Testis (tissue), 5 donors: Measurements from ENCODE around the gene ISG20. TPM values are rescaled to one million over a fixed set of nuclear protein-coding genes. Genes with fewer than 3 reads are reported as not detected.
A peak's percentile ranks its signal among the peaks of the same experiment; 100 is the strongest.

Source experiments
- DNase-seq: peaks from one replicate; pipeline ENCODE4 v3.0.0-alpha.2; 2019
- H3K27ac ChIP-seq, 2 donors: fragments of 200-600 bp; sonication (generic); one replicate each; pipeline ENCODE4 v1.5.1; 2019
- H3K27me3 ChIP-seq: fragments of 200-600 bp; sonication (generic); one replicate; pipeline ENCODE4 v1.5.1; 2019
- H3K36me3 ChIP-seq: fragments of 200-600 bp; sonication (generic); one replicate; pipeline ENCODE4 v1.5.1; 2017; ENCODE audit warnings: low read depth; ENCODE audit errors: missing control alignments
- H3K4me1 ChIP-seq: fragments of 200-600 bp; sonication (generic); one replicate; pipeline ENCODE4 v1.5.1; 2019
- H3K4me3 ChIP-seq, 2 donors: fragments of 200-600 bp; sonication (generic); one replicate each; pipeline ENCODE4 v1.5.1; 2017 to 2019
- H3K9me3 ChIP-seq: fragments of 200-600 bp; sonication (generic); one replicate; pipeline ENCODE4 v1.5.1; 2017
- POLR2A ChIP-seq: fragments of 450-650 bp; IDR thresholded peaks from one replicate; pipeline ENCODE4 v1.6.1; 2017; ENCODE audit warnings: antibody characterized with exemption, mild to moderate bottlenecking, moderate library complexity
- WGBS, 2 donors: methylation state at CpG; one replicate each; pipeline ENCODE4 v1.1.5; 2018; 5-methylcytosine and 5-hydroxymethylcytosine counted together
- intact Hi-C: fragments of 100-400 bp; cut with DNase I; formaldehyde crosslinking; loops from one replicate; pipeline ENCODE4 v1.15.1; 2023; ENCODE audit warnings: low total_unique reads
- long read RNA-seq, 2 donors: transcript quantifications; one replicate each; lab custom pipeline, GENCODE V29; 2026
- polyA plus RNA-seq: library from polyadenylated mRNA; stranded (reverse); fragments of 350-450 nt; fragmentation: Illumina TruSeq; extraction: RNeasy Lipid Tissue Mini Kit (QIAGEN cat#74804); gene quantifications from one replicate; pipeline ENCODE4 v1.2.3, GENCODE V29; 2014; ENCODE audit warnings: low read depth, low replicate concordance; ENCODE audit not compliant: insufficient read depth
- total RNA-seq, 2 donors: library from RNA; depleted of rRNA; stranded (reverse); fragments of >200 nt; gene quantifications; one replicate each; pipeline ENCODE4 v1.2.3, GENCODE V29; 2016
- TF ChIP-seq, protein P1 (sequence below), 3 experiments: fragments of 450-650 bp in 2 of 3; fragments of 200-600 bp in 1 of 3; sonication (generic) in 1 of 3; IDR thresholded peaks; one replicate each; pipeline ENCODE4 v1.5.1; 2016 to 2019; ENCODE audit warnings: antibody characterized with exemption in 3 of 3, mild to moderate bottlenecking in 2 of 3, moderate library complexity in 1 of 3

Gene ISG20
- total RNA-seq (1 to 10 TPM; 6.8 to 8.7 TPM), polyA plus RNA-seq (17.0 TPM)
- long read RNA-seq, donor 1, partial matches to known transcripts = 0 of 4 reads
- long read RNA-seq, donor 1, other reads (novel, unspliced or antisense) = 0 of 4 reads
- long read RNA-seq, donor 2, partial matches to known transcripts = 0 of 2 reads
- long read RNA-seq, donor 2, other reads (novel, unspliced or antisense) = 0 of 2 reads

DNA sequence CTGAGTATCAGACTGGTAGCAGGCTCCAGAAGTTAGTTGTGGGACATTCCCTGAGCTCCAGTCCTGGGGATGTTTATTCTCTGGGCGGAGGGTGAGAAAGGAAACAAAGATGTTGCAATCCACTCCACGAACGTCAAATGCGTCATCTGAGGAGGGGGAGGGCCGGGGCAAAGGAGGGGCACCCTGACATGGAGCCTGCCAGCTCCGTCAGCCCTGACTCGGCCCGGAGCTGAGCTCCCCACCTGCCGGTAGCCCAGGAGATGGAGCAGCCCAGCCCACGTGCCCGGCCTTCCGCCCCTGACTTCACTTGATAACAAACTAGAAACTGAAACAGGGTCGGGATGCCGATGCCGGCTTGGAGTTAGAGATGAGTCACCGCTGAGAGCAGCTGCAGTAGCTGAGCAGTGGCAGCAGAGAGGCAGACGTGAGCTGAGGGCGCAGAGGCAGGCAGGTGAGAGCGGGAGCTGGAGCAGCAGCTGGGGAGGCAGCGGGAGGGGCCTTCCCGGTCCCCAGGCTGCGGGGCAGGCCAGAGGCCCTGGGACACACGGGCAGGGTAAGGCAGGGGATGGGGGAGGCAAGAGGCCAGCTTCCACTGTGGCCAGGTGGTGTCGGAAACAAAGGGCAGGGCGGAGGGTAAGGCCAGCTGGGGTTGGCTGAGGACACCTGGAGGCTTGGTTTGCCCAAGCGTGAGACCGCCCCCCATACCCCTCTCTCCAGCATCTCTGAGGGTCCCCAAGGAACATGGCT is at the start of gene ISG20:
Gene ISG20 (plus strand): TSS at position 391 of the 747 bp plus-strand sequence. CDS start 351 bp downstream, at position 742.
- H3K4me3 ChIP-seq = peak within 1 kb of the TSS; percentile 32 to 54
- peak within 1 kb of the TSS; percentile 66 to 89 for H3K27ac ChIP-seq
- H3K9me3 ChIP-seq = no peaks in the 10 kb centered on the region
- peak; percentile 89 for DNase-seq
- TF ChIP-seq, protein P1, sequence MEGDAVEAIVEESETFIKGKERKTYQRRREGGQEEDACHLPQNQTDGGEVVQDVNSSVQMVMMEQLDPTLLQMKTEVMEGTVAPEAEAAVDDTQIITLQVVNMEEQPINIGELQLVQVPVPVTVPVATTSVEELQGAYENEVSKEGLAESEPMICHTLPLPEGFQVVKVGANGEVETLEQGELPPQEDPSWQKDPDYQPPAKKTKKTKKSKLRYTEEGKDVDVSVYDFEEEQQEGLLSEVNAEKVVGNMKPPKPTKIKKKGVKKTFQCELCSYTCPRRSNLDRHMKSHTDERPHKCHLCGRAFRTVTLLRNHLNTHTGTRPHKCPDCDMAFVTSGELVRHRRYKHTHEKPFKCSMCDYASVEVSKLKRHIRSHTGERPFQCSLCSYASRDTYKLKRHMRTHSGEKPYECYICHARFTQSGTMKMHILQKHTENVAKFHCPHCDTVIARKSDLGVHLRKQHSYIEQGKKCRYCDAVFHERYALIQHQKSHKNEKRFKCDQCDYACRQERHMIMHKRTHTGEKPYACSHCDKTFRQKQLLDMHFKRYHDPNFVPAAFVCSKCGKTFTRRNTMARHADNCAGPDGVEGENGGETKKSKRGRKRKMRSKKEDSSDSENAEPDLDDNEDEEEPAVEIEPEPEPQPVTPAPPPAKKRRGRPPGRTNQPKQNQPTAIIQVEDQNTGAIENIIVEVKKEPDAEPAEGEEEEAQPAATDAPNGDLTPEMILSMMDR (IDR thresholded peaks at IDR 0.05) = peak in 2 of 3 experiments; percentile 24 to 27
- no peak for TF ChIP-seq POLR2A
- intact Hi-C loops = no loop called here
- H3K36me3 ChIP-seq = no peaks in the 10 kb centered on the region
- 12 to 19% methylated on average over 25 to 27 of the region's 27 CpGs for WGBS, 2 donors
- H3K4me1 ChIP-seq = peaks cover 15% of the 10 kb centered on the region
- H3K27me3 ChIP-seq = no peaks in the 10 kb centered on the region

DNA sequence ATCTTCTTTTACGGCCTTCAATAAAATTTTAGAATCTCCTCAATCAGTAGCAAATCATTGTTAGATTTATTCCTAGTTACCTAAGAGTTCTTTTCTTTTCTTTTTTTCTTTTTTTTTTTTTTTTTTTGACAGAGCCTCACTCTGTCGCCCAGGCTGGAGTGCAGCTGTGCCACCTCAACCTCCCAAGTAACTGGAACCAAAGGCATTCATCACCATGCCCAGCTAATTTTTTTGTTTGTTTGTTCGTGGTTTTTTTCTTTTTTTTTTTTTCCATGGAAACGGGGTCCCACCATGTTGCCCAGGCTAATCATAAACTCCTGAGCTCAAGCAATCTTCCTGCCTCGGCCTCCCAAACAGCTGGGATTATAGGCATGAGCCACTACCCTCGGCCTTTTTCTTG is 48.1 kb upstream of the ISG20 start:
- intact Hi-C loops = no loop called here
- no peaks in the 10 kb centered on the region for H3K9me3 ChIP-seq
- no peak for DNase-seq
- H3K36me3 ChIP-seq = no peaks in the 10 kb centered on the region
- TF ChIP-seq, protein P1 (IDR thresholded peaks at IDR 0.05) = no peak
- 81 to 95% methylated on average over 6 of the region's 6 CpGs for WGBS, 2 donors
- H3K27me3 ChIP-seq = no peaks in the 10 kb centered on the region
- H3K27ac ChIP-seq = no peak overlapping the region
- H3K4me3 ChIP-seq = no peak overlapping the region
- no peaks in the 10 kb centered on the region for H3K4me1 ChIP-seq

DNA sequence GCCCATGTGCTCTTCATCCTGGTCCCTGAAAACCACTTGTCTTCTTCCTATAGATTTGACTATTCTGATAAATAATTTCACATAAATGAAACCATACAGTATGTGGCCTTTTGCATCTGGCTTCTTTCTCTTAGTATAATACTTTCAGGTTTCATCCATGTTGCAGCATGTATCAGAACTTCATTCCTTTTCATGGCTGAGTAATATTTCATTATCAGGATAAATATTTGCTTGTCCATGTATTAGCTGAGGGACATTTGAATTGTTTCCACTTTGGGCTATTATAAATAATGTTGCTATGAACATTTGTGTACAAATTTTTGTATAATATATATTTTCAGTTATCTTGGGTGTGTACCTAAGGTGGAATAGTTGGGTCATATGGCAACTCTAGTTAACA is 47.4 kb upstream of the ISG20 start:
- no peaks in the 10 kb centered on the region for H3K36me3 ChIP-seq
- no peaks in the 10 kb centered on the region for H3K9me3 ChIP-seq
- TF ChIP-seq POLR2A = no peak
- TF ChIP-seq, protein P1 (IDR thresholded peaks at IDR 0.05) = no peak
- intact Hi-C loops = no loop called here
- no peak overlapping the region for H3K27ac ChIP-seq
- DNase-seq = no peak
- no peak overlapping the region for H3K4me3 ChIP-seq
- H3K27me3 ChIP-seq = no peaks in the 10 kb centered on the region
- no peaks in the 10 kb centered on the region for H3K4me1 ChIP-seq

DNA sequence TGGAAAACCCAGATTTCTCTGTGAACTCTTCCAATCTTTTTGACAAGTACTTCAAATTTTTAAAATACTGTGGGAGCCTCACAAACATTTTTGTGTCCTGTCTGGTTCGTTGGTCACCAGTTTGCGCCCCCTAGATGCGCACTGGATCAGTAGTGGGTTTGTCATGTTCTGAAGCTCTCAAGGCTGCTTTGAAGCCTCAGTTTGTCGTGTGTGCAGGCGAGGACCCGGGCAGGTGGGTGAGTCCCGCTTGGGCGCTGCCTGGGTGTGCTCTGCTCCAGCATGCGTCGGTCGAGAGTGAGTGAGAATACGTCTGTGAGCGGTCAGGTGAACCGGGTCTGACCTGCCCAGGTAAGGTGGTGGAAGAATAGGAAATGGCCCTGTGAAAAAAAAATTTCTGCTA is 34.9 kb upstream of the ISG20 start:
- peaks cover 15% of the 10 kb centered on the region for H3K4me1 ChIP-seq
- no peak for TF ChIP-seq POLR2A
- H3K4me3 ChIP-seq = no peak overlapping the region
- intact Hi-C loops = no loop called here
- H3K36me3 ChIP-seq = no peaks in the 10 kb centered on the region
- WGBS, 2 donors = 7 to 13% methylated on average over 13 to 14 of the region's 14 CpGs
- no peak overlapping the region for H3K27ac ChIP-seq
- H3K9me3 ChIP-seq = no peaks in the 10 kb centered on the region
- H3K27me3 ChIP-seq = no peaks in the 10 kb centered on the region
- DNase-seq = no peak

DNA sequence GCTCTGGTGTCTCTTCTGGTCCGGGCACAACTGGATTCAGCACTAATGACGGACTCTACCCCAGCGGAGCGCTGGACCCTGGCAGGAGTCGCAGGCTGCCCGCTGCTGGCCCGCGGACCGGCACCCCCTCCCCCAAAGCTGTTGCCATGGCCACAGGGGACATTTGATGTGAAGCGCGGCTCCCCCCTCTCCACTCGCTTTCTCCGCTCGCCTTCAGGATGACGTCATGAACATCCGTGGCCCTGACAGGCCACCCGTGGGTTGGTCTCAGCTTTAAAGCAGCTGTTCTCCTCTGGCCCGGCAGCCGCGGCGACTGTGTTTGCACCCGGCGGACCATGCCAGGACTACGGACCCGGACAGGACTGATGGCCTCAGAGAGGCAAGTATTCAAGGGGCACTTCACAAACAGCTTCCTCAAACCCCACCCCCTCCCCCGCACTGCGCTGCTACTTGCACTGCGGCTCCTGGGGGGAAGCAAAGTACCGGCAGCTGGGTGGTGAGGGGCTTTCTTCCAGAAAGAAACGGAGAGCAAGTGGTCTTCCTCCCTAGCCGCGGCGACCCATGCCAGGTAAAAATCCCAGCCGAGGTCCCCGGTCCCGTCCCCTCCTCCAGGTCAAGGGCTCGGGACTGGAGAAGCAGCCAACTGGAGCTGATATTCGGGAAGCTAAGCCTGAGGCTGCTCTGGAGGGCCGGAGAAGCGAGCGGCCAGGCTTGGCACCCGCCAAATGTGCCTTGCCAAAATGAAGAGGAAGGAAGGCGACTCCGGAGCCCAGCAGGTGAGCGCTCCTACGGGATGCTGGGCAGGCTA is 34.2 kb upstream of the ISG20 start:
- Histone ChIP-seq H3K9me3 (no peaks in the 10 kb centered on the region), H3K27ac (no peak overlapping the region), H3K4me3 (peak overlapping the region in 1 of 2 donors; percentile 38), H3K36me3 (no peaks in the 10 kb centered on the region), H3K4me1 (peaks cover 15% of the 10 kb centered on the region), H3K27me3 (no peaks in the 10 kb centered on the region)
- intact Hi-C loops = no loop called here
- no peak for TF ChIP-seq POLR2A
- TF ChIP-seq, protein P1 (IDR thresholded peaks at IDR 0.05) = no peak
- WGBS, 2 donors = 0 to 2% methylated on average over 3 to 45 of the region's 46 CpGs
- no peak for DNase-seq
